GM18508 (cell line): ENCODE results near the gene KIF1B.
"Not testable (repeated sequence)": the region's sequence is repeated elsewhere in the genome, so short reads cannot be mapped to it uniquely, and the experiment has no call there.

ENCODE experiments used
- ATAC-seq: cut with Tn5 transposase; IDR thresholded peaks from one replicate; pipeline ENCODE4 v1.9.1; 2021; ENCODE audit warnings: moderate number of reproducible peaks; ENCODE audit not compliant: insufficient read depth, unreplicated experiment

Gene KIF1B

GRCh38 chr1:10319750-10320149 is 109.4 kb downstream of the KIF1B start:
- ATAC-seq: no peak

DNA sequence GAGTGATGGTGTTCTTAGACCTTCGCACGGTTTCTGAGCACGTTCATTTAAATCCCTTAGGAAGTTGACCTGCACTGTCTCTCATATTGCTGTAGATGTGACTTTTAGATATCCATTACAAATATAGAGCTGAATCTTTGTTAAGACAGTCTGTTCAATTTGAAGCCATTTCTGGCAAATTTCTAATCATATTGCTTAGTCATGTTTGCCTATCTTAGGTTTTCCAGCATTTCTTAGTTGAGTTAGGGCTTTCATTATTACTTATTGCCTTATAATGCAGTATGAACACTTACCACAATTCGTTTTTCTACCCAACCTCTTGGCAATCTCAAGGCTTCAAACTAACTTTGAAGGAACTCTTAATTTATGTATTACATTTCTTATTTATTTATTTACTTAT is 110.0 kb downstream of the KIF1B start:
- no peak for ATAC-seq

- ATAC-seq: no peak
Observed at GRCh38 chr1:10322821-10323220, 112.5 kb downstream of the KIF1B start.

GRCh38 chr1:10324627-10325026 is 114.3 kb downstream of the KIF1B start:
- no peak for ATAC-seq

GRCh38 chr1:10325521-10325920 is 115.2 kb downstream of the KIF1B start:
- ATAC-seq: no peak

- no peak for ATAC-seq
Observed at GRCh38 chr1:10326251-10326650, 115.9 kb downstream of the KIF1B start.

DNA sequence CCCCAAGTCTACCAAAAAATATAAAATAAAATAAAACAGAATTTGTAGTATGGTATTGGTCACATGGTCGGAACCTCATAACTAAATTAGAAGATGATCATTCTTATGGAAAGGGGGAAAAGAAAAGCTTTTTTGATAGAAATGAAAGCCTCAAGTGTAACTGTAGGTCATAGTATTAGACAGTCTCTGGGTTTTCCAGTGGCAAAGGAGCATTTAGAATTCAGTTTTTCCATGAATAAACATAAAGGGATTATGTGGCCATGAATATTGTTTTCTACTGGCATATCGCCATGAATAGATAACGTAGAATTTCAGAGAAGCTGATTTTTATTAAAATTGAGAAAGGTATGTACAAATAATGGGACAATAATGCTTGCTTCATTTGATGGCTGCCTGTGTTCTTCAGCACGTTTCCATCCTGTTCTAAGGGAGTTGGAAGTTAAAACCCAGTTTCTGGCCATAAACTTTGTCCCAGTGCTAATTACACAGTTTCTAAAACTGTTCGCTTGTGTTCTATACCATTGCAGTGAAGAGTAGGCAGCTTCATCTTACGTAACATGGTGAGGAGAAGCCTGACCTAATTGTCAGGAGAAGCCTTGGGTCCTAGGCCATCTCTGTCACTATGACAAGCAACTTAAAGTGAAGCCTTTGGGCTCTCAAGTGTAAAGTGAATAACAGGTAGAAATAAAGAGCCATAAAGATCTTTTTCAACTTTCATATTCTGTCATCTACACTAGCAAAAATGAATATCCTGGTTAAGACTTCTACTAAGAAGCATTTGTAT is 118.0 kb downstream of the KIF1B start:
- ATAC-seq: no peak

- no peak for ATAC-seq
Observed at GRCh38 chr1:10337436-10337835, 127.1 kb downstream of the KIF1B start.

GRCh38 chr1:10338047-10338446 is 127.7 kb downstream of the KIF1B start:
- ATAC-seq: no peak

- ATAC-seq: no peak
Observed at GRCh38 chr1:10338611-10339010, 128.2 kb downstream of the KIF1B start.

GRCh38 chr1:10339036-10339567 is 128.7 kb downstream of the KIF1B start:
- no peak for ATAC-seq

DNA sequence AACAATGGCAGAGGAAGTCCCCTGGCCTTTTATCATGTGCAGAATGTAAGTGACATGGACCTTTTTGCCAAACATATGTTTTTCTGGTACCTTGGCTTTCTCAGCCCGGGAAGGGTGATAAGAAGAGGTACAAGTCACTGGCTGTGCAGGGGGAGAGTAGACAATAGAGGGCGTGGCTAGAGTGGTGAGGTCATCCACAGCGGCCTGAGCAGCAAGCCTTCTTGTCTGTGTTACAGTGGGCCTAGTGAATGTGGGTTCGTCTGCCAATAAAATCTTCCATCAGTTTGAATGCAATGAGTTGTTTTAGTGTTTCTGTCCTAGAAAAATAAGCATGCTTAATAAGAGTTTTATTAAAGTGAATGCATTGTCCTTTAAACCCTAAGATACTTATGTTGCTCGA is 129.4 kb downstream of the KIF1B start:
- ATAC-seq: no peak

DNA sequence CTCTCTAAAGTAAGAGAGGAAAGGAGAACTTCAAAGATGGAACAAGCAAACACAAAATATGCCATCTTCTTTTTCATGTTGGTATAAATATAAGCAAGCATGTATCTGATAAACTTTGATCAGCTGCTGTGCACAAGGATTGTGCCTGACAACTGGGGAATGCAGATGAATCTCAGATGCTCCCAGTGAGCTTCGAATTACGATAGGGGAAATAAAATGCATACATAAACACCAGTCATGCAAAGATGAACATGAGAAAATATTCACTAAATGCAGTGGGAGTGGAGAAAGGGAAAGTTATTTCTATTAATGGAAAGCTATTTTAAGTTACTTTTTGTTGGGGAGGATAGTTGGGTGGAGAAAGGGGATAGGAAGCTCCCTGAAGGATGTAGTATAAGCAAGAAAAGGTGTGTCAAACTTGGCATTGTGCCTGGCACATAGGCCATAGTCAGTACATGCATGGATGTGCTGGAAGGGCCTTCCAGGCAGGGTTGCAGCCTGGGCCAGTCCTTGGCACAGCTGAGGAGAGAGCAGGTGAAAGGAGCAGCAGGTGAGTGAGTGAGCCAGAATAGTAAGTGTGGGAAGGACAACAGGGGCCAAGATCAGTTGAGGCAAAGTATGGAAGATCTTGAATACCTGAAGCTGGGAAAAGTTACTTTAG is 130.7 kb downstream of the KIF1B start:
- ATAC-seq: no peak

GRCh38 chr1:10347109-10347508 is 136.7 kb downstream of the KIF1B start:
- no peak for ATAC-seq

DNA sequence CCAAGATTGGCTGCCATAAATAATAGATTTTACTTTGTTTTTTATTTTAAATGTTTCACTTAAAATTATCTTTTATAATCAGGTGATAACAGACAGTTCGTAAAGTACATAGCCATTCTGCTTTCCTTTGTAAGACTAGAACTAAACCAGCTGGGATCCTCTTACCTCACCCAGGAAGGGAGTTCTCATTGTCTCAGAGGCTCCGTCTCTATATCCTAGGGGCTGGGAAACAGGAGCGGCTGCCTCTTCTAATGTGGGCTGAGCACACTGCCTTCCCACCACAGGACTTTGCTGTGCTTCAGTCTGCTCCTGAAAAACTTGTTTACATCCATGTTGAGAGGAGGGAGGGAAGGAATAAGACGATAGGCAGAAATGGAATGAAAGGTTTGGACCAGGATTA is 142.9 kb downstream of the KIF1B start:
- no peak for ATAC-seq

- no peak for ATAC-seq
Observed at GRCh38 chr1:10353693-10354092, 143.3 kb downstream of the KIF1B start.

DNA sequence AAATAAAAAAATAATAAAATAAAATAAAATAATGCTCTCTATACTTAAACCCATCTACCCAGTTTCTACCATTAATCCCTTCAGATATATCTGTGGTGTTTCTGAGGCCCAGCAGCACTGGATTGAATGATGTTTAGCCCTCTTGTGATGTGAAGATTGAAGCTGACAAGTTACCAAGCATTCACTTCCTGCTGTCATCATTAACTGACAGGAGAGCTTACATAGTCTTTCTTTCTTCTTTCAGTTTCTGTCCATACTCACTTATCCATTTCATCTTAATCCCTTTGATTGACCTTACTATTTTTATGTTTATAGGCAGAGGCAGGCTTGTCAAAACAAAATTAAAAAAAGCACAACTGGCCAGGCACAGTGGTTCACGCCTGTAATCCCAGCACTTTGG is 149.7 kb downstream of the KIF1B start:
- ATAC-seq: no peak

DNA sequence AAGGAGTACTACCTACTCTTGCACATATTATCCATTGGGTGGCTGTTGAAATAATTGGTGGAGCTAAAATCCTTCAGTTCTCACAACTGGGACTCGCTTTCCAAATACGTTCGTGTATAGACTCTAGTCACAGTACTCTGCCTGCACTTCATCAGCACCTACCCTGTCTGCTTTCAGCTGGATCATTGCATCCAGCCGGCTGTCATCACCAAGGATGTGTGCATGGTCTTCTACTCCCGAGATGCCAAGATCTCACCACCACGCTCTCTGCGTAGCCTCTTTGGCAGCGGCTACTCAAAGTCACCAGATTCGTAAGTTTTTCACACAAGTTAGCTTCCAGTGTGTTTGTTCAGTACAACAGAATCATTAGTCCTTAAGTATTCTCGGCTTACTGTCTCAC is 151.1 kb downstream of the KIF1B start:
- no peak for ATAC-seq

DNA sequence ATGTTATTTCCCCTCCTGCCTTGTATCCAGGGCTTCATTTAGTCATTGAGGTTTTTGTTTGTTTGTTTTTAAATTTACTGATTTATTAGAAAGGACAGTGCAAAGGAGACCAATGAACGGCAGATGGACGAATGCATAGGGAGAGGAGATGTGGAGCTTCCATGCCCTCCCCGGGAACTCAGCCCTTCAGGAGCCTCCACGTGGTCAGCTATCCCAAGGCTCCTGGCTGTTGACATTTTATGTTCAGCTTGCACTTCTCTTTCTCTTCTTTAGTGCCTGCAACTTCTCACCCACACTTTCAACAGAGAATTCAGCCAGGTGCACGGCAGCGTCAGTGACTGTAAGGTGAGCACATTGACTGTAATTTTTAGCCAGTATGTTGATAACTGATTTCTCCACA is 157.8 kb downstream of the KIF1B start:
- ATAC-seq: no peak

DNA sequence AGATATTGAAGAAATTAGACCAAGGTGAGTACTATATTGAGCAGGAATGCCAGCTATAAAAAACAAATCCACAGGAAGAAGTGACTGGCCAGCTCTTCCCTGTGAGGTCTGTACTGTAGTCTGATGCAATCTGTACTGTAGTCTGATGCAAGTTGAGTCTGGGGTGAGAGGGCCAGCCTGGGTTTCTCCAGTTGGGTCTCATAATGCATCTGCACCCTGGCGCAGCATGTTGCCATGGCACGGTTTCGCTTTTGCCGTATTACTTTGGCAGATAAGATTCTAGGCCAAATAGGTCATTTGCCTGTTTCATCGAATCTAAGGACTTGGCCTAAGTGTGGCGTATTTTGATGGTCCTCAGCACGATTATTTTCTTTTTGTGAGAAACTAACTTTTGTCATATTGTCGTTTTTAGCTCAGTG is 164.1 kb downstream of the KIF1B start:
- no peak for ATAC-seq

DNA sequence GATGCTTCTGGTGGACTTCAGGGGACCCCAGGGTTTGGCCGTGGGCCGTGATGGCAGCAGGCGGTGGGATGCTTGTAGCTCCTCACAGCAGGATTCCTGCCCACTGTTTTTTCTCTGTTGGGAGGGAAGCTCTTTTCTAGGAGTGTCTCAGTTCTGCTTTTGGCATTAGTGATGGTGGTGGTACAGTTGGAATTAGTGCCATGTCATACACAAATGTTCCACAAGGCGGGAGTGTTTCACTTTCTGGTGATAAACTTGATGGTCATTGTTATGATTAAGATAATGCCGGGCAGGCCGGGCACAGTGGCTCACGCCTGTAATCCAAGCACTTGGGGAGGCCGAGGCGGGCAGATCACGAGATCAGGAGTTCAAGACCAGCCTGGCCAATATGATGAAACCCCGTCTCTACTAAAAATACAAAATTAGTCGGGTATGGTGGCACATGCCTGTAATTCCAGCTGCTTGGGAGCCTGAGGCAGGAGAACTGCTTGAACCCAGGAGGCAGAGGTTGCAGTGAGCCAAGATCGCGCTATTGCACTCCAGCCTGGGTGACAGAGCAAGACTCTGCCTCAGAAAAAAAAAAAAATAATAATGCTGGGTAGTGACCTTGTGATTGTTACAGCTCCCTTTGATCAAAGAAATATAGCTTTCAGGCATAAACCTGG is 167.1 kb downstream of the KIF1B start:
- not testable (repeated sequence) for ATAC-seq
